Measurements from ENCODE around the gene CDC14B.

- TF ChIP-seq GATA2 (IDR thresholded peaks at IDR 0.05; ENCODE audit: low read depth, low read length) (no peak), GATA3 (IDR thresholded peaks at IDR 0.05; ENCODE audit: low read depth, low read length) (no peak)
Measured at GRCh38 chr9:96609732-96610131, 9.9 kb downstream of the CDC14B start.
